GM12892 (cell line): Measurements from ENCODE around the gene ATP5ME.
"Not testable (repeated sequence)": the region's sequence is repeated elsewhere in the genome, so short reads cannot be mapped to it uniquely, and the experiment has no call there.

Experiments
- DNase-seq: peaks from one replicate; pipeline ENCODE4 v3.0.0; 2011; ENCODE audit not compliant: insufficient read length
- FAIRE-seq: peaks from 2 replicates; lab custom pipeline; 2011; peaks lifted over from hg19 to GRCh38; lab: Jason Lieb, UNC
- POLR2A ChIP-seq: IDR thresholded peaks from 2 replicates; pipeline ENCODE4 v1.6.1; 2011; ENCODE audit warnings: low read depth, low read length, control low read depth
- POLR2AphosphoS5 ChIP-seq: IDR thresholded peaks from 2 replicates; pipeline ENCODE4 v1.6.1; 2011; ENCODE audit warnings: low read depth, low read length, control low read depth
- TAF1 ChIP-seq: IDR thresholded peaks from 2 replicates; pipeline ENCODE4 v1.6.1; 2011; ENCODE audit warnings: low read depth, mild to moderate bottlenecking, control low read depth, low read length, borderline replicate concordance

Gene ATP5ME

DNA sequence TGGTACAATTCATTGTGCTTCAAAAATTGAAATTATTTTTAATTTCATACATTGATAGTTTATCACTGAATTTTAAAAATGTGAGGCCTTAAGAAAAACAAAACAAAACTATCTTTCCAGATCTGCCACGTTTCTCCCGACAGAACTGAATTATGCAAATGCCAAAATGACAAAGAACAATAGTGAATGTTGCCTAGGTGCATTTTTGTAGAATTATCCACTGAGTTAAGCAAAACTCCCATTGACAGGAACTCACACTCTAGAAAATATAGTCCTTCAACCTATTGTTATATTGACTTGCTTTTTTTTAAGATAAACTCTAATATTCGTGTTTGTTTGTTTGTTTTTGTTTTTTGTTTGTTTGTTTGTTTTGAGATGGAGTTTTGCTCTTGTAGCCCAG is 38.0 kb upstream of the ATP5ME start:
- FAIRE-seq = no peak
- no peak for DNase-seq
- TF ChIP-seq TAF1 = no peak
- TF ChIP-seq POLR2AphosphoS5 = no peak
- TF ChIP-seq POLR2A = no peak

DNA sequence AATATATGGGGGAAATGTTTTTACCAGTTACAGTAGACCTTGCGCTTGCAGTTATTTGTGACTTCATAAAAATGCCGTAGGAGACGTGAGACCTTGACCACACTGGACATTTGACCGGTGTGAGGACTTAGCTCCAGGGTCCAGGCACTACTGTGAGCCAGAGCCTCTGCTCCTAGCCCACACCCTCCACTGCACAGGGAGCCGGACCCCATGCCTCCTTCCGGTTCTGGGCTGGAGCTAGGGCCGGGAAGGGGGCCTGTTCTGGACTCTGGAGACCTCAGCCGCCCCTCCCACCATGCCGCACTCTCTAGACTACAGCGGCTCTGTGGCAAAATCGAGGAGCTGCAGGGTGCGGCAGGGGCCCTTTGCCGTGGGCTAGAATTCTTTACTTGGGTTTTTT is 36.8 kb upstream of the ATP5ME start:
- FAIRE-seq = no peak
- no peak for DNase-seq
- TF ChIP-seq POLR2AphosphoS5 = no peak
- no peak for TF ChIP-seq TAF1
- no peak for TF ChIP-seq POLR2A

- DNase-seq (no peak), FAIRE-seq (no peak)
- TF ChIP-seq POLR2AphosphoS5 (no peak), POLR2A (no peak), TAF1 (no peak)
These were observed 36.0 kb upstream of the ATP5ME start for GRCh38 chr4:710116-710515.

- FAIRE-seq (no peak), DNase-seq (no peak)
- no peak for TF ChIP-seq POLR2AphosphoS5
- TF ChIP-seq TAF1 = no peak
- TF ChIP-seq POLR2A = no peak
These were observed 35.3 kb upstream of the ATP5ME start for GRCh38 chr4:709348-709747.

DNA sequence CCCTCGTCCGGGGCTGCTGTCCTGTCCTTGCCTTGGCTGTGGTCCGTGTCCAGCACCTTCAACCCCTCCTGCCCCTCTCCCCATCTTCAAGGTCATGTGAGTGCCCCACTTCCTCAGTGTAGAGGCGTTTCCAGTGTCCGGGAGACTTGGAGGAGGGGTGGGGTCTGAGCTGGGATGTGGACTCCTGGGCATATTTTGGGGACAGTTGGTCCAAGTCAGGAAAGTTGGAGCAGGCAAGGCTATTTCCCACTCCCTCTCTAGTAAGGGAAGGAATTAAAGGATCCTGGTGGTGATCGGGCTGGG is 34.5 kb upstream of the ATP5ME start:
- TF ChIP-seq POLR2AphosphoS5 (no peak), POLR2A (no peak), TAF1 (no peak)
- FAIRE-seq (no peak), DNase-seq (no peak)

DNA sequence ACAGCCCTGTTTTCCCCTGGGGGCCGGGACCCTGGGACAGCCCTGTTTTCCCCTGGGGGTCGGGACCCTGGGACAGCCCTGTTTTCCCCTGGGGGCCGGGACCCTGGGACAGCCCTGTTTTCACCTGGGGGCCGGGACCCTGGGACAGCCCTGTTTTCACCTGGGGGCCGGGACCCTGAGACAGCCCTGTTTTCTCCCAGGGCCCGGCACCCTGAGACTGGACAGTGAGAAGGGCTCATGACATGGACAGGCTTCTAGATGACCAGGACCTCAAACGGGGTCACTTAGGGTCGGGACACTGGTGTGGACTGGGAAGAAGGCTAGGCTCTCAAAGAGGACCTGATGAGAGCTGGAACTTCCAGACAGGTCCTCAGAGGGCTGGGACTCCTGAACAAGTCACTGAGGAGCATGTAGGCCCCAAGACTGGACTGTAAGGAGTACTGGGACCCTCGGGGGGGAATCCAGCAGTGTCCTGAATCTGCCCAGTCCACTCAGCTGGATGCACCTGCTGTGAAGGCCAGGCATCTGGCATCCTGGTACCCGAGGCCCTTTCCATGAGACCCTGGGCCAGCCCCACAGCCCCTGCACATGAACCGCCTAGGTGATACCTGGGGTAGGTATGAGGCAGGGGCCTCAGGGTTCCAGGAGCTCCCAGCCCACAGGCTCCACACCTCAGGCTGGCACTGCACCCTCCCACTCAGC is 34.0 kb upstream of the ATP5ME start:
- no peak for TF ChIP-seq POLR2A
- TF ChIP-seq TAF1 = no peak
- TF ChIP-seq POLR2AphosphoS5 = no peak
- FAIRE-seq = no peak
- no peak for DNase-seq

GRCh38 chr4:706834-707598 is 32.9 kb upstream of the ATP5ME start:
- no peak for FAIRE-seq
- TF ChIP-seq TAF1 = no peak
- no peak for TF ChIP-seq POLR2AphosphoS5
- no peak for TF ChIP-seq POLR2A
- no peak for DNase-seq

DNA sequence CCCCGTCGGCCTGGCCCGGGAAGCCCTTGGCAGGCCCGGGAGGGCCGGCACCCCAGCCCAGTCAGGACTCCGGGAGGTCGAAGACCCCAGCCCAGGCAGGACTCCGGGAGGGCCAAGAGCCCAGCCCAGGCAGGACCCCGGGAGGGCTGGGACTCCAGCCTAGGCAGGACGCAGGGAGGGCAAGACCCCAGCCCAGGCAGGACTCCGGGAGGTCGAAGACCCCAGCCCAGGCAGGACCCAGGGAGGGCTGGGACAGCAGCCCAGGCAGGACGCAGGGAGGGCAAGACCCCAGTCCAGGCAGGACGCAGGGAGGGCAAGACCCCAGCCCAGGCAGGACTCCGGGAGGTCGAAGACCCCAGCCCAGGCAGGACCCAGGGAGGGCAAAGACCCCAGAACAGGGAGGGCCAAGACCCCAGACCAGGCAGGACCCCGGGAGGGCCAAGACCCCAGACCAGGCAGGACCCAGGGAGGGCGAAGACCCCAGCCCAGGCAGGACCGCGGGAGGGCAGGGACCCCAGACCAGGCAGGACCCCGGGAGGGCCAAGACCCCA is 32.1 kb upstream of the ATP5ME start:
- FAIRE-seq, DNase-seq: not testable (repeated sequence)

GRCh38 chr4:705278-706082 is 31.4 kb upstream of the ATP5ME start, which contains the start of gene PCGF3:
Gene PCGF3, plus strand, starts transcription at chr4:705832. Its CDS starts 27,849 bp downstream, at chr4:733681.
- peak; percentile 94 for FAIRE-seq
- peak; percentile 100 for DNase-seq
- TF ChIP-seq TAF1 = no peak
- TF ChIP-seq POLR2A = no peak; the same call in 1 of the 2 replicates
- TF ChIP-seq POLR2AphosphoS5 = no peak

DNA sequence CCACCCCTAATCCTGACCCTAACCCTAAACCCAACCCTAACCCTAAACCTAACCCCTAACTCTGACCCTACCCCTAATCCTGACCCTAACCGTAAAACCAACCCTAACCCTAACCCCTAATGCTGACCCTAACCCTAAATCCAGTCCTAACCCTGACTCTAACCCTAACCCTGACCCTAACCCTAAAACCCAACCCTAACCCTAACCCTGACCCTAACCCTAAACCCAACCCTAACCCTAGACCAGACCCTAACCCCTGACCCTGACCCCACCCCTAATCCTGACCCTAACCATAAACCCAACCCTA is 30.8 kb upstream of the ATP5ME start:
- FAIRE-seq = no peak
- TF ChIP-seq TAF1 (no peak), POLR2A (no peak), POLR2AphosphoS5 (no peak)
- no peak for DNase-seq

- no peak for DNase-seq
- TF ChIP-seq POLR2A (no peak), POLR2AphosphoS5 (no peak), TAF1 (no peak)
- no peak for FAIRE-seq
These were observed 30.3 kb upstream of the ATP5ME start for GRCh38 chr4:704198-704891.
